Mononuclear cell (primary cell): ENCODE measurements around the gene KIR3DL3. TPM values are rescaled to one million over a fixed set of nuclear protein-coding genes. Genes with fewer than 3 reads are reported as not detected.
"Not testable (repeated sequence)": the region's sequence is repeated elsewhere in the genome, so short reads cannot be mapped to it uniquely, and the experiment has no call there.

ENCODE experiments used
- H3K27me3 ChIP-seq: 2 replicates; pipeline ENCODE4 v1.6.0; 2011; ENCODE audit warnings: low read length, control low read depth; ENCODE audit not compliant: insufficient read depth
- H3K4me1 ChIP-seq: 2 replicates; pipeline ENCODE4 v1.5.1; 2011; ENCODE audit warnings: mild to moderate bottlenecking, low read length, control low read depth; ENCODE audit not compliant: insufficient read depth
- H3K4me3 ChIP-seq: 2 replicates; pipeline ENCODE4 v1.5.1; 2011; ENCODE audit warnings: mild to moderate bottlenecking, low read length, moderate library complexity
- H3K9me3 ChIP-seq: 2 replicates; pipeline ENCODE4 v1.5.1; 2011; ENCODE audit warnings: low read depth, mild to moderate bottlenecking, control low read depth, low read length
- total RNA-seq: library from RNA; depleted of rRNA; stranded (reverse); fragments of >200 nt; gene quantifications from one replicate; pipeline ENCODE4 v1.2.3, GENCODE V29; 2012

Gene KIR3DL3
- total RNA-seq, result not detected

DNA sequence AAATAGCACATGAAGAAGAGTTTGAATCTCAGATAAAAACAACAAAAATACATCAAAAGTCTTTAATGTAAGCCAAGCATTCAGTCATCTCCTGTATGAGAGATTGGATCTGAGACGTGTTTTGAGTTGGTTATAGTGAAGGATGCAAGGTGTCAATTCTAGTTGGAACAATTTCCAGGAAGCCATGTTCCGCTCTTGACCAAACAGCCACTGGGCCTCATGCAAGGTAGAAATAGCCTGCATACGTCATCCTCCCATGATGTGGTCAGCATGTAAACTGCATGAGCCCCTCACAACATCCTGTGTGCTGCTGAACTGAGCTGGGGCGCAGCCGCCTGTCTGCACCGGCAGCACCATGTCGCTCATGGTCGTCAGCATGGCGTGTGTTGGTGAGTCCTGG, at the start of gene KIR3DL3:
Gene KIR3DL3 (plus strand): TSS at position 301 of the 400 bp plus-strand sequence. CDS start 55 bp downstream, at position 356.
- H3K4me3 ChIP-seq, result no peak within 1 kb of the TSS
- peaks cover 7% of the 10 kb centered on the region for H3K27me3 ChIP-seq
- peaks cover 27% of the 10 kb centered on the region for H3K9me3 ChIP-seq
- H3K4me1 ChIP-seq, result no peaks in the 10 kb centered on the region

DNA sequence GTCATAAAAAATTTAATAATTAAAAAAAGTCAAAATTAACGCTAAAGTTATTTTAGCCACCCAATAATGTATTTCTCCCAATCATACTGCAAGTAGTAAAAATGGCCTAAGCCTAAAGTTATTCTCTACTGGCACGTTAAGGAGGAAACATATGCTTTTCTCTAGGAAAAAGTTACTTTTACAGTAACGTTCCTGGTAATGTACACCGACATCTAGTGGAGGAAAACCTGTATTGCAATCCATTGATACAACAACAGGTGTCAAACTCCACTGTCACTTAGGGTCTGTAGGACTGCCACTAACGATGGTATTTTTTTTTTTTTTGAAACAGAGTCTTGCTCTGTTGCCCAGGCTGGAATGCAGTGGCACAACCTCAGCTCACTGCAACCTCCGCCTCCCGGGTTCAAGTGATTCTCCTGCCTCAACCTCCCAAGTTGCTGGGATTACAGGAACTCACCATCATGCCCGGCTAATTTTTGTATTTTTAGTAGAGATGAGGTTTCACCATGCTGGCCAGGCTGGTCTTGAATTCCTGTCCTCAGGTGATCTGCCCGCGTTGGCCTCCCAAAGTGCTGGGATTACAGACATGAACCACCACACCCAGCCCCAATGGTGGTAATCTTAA, 47.9 kb upstream of the KIR3DL3 start:
- not testable (repeated sequence) for H3K4me3 ChIP-seq, H3K27me3 ChIP-seq, H3K4me1 ChIP-seq, H3K9me3 ChIP-seq

DNA sequence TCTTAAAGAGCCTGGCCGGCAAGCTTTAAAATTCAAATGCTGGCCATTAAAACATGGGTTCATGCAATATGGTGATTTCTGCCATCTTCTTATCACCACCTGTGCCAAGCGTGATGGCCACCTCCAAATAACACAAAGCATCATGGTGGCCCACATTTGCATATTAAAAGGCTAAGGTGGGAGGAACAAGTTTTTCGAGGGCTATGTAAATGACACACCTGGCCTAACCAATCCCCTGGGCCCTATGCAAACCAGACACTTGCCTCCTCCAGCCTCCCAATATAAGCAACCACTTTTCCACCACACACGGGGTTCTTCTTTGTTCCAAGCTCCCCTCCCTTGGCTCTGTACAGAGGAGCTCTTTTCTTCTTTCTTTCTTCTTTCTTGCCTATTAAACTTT, 47.0 kb upstream of the KIR3DL3 start:
- Histone ChIP-seq H3K4me1 (peaks cover 2% of the 10 kb centered on the region), H3K27me3 (peaks cover 5% of the 10 kb centered on the region), H3K9me3 (no peaks in the 10 kb centered on the region), H3K4me3 (no peak overlapping the region)

DNA sequence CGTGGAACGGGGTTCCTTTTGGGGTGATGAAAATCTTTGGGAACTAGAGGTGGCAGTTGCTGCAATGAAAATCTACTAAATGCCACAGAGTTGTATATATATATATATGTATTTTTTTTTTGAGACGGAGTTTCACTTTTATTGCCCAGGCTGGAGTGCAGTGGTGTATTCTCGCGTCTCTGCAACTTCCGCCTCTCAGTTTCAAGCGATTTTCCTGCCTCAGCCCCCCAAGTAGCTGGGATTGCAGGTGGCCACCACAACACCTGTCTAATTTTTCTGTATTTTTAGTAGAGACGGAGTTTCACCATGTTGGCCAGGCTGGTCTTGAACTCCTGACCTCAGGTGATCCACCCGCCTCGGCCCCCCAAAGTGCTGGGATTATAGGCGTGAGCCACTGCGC, 42.6 kb upstream of the KIR3DL3 start:
- H3K4me3 ChIP-seq, H3K27me3 ChIP-seq, H3K9me3 ChIP-seq: not testable (repeated sequence)
- H3K4me1 ChIP-seq, result peaks cover 11% of the 10 kb centered on the region

DNA sequence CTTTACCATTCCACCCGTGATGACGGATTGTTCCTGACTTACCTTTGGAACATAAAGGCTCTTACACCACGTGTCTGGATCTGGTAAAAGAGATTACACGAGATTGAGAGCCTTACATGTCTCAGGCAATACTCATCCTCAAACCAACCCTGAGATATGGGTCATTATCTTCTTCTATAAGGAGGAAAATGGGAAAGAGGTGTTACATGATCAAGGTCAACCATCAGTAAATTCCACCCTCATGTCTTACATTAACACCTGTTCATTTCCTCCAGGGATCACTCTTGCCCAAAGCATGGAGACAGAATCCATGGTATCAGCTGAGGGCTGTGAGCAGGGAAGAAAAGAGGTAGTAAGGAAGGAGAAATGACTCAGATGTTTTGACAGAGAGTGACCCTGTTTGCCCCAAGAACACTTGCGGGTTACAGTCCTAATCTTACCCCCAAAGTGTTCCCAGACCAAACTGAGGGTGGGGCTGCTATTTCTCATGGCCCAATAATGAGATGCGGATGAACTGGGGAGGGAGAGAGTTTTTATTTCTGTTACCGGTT, 41.9 kb upstream of the KIR3DL3 start:
- Histone ChIP-seq H3K4me3 (no peak overlapping the region), H3K27me3 (peaks cover 11% of the 10 kb centered on the region), H3K9me3 (no peaks in the 10 kb centered on the region), H3K4me1 (peaks cover 11% of the 10 kb centered on the region)

DNA sequence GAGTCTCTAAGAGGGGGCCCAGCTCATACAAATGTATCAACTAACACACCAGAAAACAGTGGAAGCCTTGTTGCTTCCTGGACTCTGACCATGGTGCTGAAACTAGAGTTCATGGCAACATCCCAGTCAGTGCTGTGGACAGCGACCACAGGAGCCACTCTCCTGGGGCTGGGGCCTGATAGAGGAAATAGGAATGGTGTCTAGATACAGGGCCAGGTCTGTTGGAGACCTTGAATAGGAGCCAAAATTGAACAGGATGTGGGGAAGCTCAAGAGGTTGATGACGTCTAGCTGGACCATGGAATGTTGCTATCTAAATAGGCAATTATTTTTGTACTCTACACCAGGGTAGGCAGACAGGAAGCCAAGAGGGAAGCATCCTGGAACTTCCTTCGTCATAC, 39.7 kb upstream of the KIR3DL3 start:
- H3K27me3 ChIP-seq, result peaks cover 28% of the 10 kb centered on the region
- no peak overlapping the region for H3K4me3 ChIP-seq

DNA sequence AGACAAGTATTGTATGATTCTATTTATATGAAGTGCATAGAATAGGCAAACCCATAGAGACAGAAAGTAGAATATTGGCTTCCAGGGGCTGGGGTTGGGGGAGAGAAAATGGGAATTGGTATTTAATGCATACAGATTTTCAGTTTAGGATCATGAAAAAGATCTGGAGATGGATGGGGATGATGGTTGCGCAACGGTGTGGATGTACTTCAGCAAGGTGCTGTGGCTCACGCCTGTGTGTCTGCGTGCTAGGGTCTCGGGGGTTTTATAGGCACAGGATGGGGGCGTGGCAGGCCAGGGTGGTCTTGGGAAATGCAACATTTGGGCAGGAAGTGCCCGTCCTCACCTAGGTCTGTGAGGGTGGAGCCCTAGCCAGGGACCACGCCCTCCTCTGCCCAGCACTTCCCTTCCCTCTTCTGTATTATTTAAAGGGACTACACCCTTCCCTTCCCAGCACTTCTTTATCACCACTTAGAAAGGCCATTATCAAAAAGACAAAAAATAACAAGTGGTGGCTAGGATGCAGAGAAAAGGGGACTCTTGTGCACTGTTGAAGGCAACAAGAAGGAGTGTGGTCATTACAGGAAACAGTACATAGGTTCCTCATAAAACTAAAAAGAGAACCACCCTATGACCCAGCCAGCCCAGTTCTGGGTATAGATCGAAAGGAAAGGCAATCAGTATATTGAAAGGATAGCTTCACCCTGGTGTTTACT, 32.5 kb upstream of the KIR3DL3 start:
- Histone ChIP-seq H3K4me1 (peaks cover 36% of the 10 kb centered on the region), H3K27me3 (peaks cover 27% of the 10 kb centered on the region), H3K9me3 (no peaks in the 10 kb centered on the region), H3K4me3 (no peak overlapping the region)

More for the DNA sequence above, 39.7 kb upstream of the KIR3DL3 start:
- Histone ChIP-seq H3K9me3 (no peaks in the 10 kb centered on the region), H3K4me1 (peaks cover 11% of the 10 kb centered on the region)

DNA sequence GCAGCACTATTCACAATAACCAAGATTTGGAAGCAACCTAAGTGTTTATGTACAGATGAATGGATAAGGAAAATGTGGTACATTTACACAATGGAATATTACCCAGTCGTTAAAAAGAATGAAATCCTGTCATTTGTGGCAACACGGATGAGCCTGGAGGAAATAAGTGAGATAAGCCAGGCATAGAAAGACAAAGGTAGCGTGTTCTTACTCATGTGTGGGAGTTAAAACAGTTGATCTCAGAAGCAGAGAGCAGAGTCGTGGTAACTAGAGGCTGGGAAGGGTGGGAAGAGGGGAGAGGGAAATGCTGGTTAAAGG, 32.0 kb upstream of the KIR3DL3 start:
- Histone ChIP-seq H3K9me3 (no peaks in the 10 kb centered on the region), H3K4me1 (peaks cover 40% of the 10 kb centered on the region), H3K27me3 (peaks cover 26% of the 10 kb centered on the region), H3K4me3 (no peak overlapping the region)

DNA sequence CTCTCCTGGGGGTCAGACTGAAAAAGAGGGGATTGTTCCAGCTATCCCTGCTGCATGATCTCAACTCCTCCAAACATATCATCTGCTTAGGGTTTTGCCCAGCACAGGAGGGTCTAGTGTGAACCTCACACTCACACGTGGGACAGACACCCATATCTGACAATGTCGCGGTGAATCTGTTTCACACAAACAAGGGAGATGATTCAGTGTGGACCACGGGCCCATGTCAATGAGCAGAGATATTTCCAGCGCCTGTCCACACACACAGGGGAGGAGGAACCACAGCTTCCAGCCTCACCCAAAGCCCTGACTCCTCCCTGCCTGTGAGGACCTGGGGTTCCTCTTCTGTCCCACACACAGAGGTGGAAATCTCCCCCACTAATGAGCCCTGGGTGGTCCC, 29.6 kb upstream of the KIR3DL3 start:
- Histone ChIP-seq H3K27me3 (peaks cover 7% of the 10 kb centered on the region), H3K9me3 (no peaks in the 10 kb centered on the region), H3K4me3 (no peak overlapping the region), H3K4me1 (peaks cover 40% of the 10 kb centered on the region)

DNA sequence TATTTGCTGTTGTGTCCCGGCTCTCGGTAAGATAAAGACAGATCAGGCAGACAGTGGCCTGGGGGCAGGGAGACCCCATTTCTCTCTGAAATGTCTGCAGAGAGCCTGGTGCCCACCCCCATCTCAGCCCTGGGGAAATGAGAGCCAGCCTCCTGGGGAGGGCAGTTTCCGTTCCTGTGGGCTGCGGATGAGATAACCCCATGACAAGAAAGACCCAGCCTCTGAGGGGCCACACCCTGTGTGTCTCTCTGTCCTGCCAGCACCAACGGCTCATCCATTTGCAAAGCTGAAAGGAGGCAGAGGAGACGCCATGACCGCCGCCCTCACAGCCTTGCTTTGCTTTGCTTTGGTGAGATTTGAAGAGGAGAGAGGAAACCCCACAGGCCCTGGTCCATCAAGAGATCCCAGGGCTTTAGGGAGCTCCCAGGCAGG, 28.1 kb upstream of the KIR3DL3 start:
- peaks cover 40% of the 10 kb centered on the region for H3K4me1 ChIP-seq
- H3K4me3 ChIP-seq, result no peak overlapping the region
- H3K9me3 ChIP-seq, result no peaks in the 10 kb centered on the region
- H3K27me3 ChIP-seq, result peaks cover 2% of the 10 kb centered on the region

DNA sequence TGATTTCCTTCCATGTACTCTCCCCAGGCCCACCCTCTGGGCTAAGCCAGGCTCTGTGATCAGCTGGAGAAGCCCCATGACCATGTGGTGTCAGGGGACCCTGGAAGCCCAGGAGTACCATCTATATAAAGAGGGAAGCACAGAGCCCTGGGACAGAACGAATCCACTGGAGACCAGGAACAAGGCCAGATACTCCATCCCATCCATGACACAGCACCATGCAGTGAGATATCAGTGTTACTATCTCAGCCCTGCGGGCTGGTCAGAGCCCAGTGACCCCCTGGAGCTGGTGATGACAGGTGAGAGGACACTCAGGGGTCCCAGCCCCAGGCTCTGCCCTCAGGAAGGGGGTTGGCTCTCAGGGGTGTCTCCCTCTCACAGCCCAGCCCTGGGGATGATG, 27.5 kb upstream of the KIR3DL3 start:
- Histone ChIP-seq H3K27me3 (no peaks in the 10 kb centered on the region), H3K4me1 (peaks cover 33% of the 10 kb centered on the region), H3K9me3 (no peaks in the 10 kb centered on the region), H3K4me3 (no peak overlapping the region)

DNA sequence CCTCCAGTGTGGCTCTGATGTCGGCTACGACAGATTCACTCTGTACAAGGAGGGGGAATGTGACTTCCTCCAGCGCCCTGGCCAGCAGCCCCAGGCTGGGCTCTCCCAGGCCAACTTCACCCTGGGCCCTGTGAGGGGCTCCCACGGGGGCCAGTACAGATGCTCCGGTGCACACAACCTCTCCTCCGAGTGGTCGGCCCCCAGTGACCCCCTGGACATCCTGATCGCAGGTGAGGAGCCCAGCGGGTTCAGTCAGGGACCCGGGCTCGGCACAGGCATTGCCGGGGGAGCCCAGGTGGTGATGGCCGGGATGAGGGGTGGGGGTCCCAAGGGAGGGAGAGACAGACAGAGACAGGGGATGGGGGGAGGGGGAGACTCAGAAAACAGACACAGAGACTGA, 26.5 kb upstream of the KIR3DL3 start:
- peaks cover 27% of the 10 kb centered on the region for H3K4me1 ChIP-seq
- H3K4me3 ChIP-seq, H3K27me3 ChIP-seq, H3K9me3 ChIP-seq: not testable (repeated sequence)

DNA sequence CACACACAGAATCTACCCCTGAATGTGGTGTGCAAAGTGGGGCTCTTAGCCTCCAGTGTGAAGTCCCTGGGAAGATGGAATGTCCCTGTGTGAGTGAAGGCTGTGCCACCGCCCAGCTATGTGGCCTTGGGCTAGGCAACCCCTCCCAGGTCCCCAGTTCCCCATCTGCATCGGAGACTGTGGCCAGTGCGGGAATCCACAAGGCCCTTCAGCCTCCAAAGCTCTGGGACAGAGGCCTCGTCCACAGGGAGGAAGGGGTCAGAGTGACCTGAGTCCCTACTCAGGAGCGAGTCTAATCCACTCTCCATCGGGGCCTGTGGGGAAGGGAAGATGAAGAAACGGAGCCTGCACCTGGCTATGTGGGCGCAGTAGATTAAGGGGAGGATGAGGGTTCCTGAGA, 19.3 kb upstream of the KIR3DL3 start:
- H3K4me1 ChIP-seq, result peaks cover 13% of the 10 kb centered on the region
- H3K9me3 ChIP-seq, result no peaks in the 10 kb centered on the region
- H3K4me3 ChIP-seq, result no peak overlapping the region
- peaks cover 4% of the 10 kb centered on the region for H3K27me3 ChIP-seq

DNA sequence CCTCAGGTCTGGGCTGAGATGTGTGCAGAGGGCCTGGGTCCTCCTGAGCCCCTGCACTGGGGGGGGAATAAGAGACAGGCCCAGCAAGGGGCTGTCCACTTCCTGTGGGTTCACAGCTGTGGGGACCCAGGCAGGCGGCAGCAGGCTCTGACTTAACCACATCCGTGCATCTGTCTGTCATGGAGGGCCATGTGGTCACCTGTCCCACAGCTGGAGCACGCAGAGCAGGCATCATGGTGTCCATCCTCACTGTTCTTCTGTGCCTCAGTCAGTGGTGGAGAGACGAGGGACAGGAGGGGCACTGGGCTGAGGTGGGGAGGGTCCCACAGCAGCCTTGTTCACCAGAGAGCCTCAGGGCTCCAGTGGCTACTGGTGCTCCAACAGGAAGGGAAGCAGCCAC, 16.3 kb upstream of the KIR3DL3 start:
- Histone ChIP-seq H3K9me3 (no peaks in the 10 kb centered on the region), H3K4me3 (no peak overlapping the region), H3K4me1 (peaks cover 13% of the 10 kb centered on the region), H3K27me3 (peaks cover 4% of the 10 kb centered on the region)

DNA sequence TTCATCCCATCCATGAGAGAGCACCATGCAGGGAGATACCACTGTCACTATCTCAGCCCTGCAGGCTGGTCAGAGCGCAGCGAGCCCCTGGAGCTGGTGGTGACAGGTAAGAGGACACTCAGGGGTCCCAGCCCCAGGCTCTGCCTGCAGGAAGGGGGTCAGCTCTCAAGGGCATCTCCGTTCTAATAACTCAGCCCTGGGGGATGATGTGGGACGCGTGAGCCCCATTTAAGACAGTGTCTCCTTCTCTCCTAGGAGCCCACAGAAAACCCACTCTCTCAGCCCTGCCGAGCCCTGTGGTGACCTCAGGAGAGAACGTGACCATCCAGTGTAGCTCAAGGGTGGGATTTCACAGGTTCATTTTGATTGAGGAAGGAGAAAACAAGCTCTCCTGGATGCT, 15.5 kb upstream of the KIR3DL3 start:
- H3K27me3 ChIP-seq, result no peaks in the 10 kb centered on the region
- no peaks in the 10 kb centered on the region for H3K9me3 ChIP-seq
- H3K4me1 ChIP-seq, result peaks cover 13% of the 10 kb centered on the region
- no peak overlapping the region for H3K4me3 ChIP-seq
